22Rv1 (cell line): Measurements from ENCODE around the gene SLC25A21.
"Not testable (repeated sequence)": the region's sequence is repeated elsewhere in the genome, so short reads cannot be mapped to it uniquely, and the experiment has no call there.

Source experiments
- H3K27ac ChIP-seq: fragments of 450-650 bp; 2 replicates; pipeline ENCODE4 v1.5.1; 2017
- ZFX ChIP-seq: fragments of 450-650 bp; IDR thresholded peaks from 2 replicates; pipeline ENCODE4 v1.6.1; 2017; ENCODE audit warnings: antibody characterized with exemption, borderline replicate concordance
- TF ChIP-seq, protein P1 (sequence below): fragments of 450-650 bp; IDR thresholded peaks from 2 replicates; pipeline ENCODE4 v1.5.1; 2017; ENCODE audit warnings: mild to moderate bottlenecking

Gene SLC25A21

DNA sequence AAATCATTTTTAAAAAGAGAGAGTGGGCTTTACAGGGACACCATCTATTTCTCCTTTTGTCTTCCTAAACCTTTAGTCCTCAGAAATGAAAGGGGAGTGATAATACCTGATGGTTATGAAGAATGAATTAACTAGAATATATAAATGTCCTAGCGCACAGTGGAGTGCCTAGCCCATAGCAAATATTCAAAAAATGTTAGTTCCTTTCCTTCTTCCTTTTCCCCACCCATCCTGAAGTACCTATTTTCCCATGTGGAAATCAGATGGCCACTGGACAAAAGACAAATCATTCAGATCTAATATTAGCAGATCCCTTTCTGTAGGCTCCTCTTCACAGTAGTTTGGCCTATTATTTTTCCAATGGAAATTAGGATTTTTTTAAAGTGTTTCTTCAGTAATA lies 90.0 kb downstream of the SLC25A21 start:
- no peak overlapping the region for H3K27ac ChIP-seq
- TF ChIP-seq, protein P1, sequence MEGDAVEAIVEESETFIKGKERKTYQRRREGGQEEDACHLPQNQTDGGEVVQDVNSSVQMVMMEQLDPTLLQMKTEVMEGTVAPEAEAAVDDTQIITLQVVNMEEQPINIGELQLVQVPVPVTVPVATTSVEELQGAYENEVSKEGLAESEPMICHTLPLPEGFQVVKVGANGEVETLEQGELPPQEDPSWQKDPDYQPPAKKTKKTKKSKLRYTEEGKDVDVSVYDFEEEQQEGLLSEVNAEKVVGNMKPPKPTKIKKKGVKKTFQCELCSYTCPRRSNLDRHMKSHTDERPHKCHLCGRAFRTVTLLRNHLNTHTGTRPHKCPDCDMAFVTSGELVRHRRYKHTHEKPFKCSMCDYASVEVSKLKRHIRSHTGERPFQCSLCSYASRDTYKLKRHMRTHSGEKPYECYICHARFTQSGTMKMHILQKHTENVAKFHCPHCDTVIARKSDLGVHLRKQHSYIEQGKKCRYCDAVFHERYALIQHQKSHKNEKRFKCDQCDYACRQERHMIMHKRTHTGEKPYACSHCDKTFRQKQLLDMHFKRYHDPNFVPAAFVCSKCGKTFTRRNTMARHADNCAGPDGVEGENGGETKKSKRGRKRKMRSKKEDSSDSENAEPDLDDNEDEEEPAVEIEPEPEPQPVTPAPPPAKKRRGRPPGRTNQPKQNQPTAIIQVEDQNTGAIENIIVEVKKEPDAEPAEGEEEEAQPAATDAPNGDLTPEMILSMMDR: no peak
- TF ChIP-seq ZFX: no peak

DNA sequence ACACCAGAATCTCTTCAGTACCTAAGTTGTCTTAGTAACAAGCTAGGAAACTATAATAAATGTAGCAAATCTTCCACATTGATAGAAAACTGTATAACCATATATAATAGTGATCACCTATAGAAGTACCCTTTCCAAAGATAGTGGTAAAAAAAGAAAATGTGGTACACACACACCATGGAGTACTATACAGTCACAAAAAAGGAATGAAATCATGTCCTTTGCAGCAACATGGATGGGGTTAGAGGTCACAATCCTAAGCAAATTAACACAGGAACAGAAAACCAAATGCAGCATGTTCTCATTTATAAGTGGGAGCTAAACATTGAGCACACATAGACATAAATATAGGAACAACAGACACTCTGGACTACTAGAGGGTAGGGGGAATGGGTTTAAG lies 90.5 kb downstream of the SLC25A21 start:
- no peak overlapping the region for H3K27ac ChIP-seq

DNA sequence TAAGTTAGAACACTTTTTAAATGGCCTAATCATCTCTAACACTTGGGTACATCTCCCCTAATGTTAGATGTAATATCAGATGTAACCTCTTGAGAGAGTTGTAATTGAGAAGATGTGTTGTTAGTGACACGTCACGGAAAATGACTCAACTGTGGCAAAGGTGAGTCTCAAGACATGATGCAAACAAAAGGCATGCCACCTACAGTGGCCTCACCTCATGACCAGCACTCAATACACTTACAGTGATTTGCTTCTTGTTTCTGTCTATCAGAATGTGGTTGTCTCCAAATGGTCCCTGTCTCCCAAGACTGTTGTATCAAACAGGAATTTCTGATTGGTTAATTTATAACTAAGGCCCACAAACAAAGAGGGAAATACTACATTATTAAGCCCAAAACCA lies 91.2 kb downstream of the SLC25A21 start:
- no peak overlapping the region for H3K27ac ChIP-seq

More for the DNA sequence above, 90.5 kb downstream of the SLC25A21 start:
- TF ChIP-seq, protein P1: no peak

DNA sequence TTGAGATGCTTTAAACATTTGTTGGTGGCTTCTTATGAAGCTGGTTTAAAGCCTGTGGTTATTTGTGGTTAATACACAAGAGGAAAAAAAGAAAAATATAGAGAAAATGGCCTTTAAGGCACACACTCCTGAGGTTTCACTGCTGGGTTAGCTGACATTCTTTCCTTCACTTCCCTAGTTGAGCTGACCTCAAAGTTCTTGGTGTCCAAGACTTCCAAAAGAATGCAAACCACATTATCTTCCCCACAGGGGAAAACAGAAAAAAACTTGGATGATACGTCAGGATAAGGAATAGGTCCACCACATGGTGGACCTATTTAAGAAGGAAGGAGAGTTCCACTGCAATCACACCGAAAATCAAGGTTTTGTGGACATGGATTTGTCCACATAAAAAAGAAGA lies 94.3 kb downstream of the SLC25A21 start:
- H3K27ac ChIP-seq: no peak overlapping the region
- TF ChIP-seq, protein P1: no peak
- TF ChIP-seq ZFX: no peak

More for the DNA sequence above, 91.2 kb downstream of the SLC25A21 start:
- no peak for TF ChIP-seq ZFX
- TF ChIP-seq, protein P1: no peak

DNA sequence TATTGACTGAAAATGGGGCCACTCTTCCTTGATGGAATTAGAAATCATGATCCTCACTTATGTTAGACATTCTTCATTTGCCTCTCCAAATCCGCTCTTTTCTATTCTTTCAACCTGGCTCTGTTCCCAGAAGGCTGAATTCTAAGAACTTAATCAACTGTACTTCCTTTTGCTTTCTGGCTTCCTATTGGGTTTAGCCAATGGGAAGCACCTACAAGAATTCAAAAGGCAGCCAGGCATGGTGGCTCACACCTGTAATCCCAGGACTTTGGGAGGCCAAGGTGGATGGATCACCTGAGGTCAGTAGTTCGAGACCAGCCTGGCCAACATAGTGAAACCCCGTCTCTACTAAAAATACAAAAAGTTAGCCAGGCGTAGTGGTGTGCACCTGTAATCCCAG lies 98.1 kb downstream of the SLC25A21 start:
- H3K27ac ChIP-seq: not testable (repeated sequence)

DNA sequence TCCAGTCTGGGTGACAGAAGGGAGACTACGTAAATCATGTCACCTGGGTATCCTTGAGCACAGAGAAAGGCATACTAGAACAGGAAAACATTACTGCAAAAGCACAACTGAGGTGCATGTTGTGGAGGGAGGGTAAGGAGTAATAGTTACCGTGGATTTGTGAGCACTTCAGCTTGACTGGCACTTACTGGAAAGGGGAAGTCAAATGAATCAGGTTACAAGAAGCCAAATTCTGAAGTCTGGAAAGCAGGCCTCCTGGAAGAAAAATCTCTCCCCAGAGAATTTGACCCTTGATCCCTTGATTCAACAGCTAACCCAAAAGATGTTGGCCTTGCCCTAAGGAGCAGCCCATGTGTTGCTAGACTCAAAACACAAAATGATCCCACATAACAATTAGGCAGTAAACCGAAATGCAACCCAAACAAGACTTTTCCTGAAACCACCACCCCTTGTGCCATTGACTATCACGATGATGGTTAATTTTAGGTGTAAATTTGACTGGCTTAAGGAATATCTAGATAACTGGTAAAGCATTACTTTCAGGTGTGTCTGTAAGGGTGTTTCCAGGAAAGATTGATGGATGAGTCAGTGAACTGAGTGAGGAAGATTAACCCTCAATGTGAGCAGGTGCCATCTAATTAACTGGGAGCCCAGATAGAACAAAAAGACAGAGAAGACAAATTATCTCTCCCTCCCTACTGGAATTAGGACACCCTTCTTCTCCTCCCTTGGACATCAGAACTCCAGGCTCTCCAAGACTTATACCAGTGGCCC lies 108.8 kb downstream of the SLC25A21 start:
- TF ChIP-seq, protein P1: no peak
- TF ChIP-seq ZFX: no peak
- H3K27ac ChIP-seq: no peak overlapping the region

DNA sequence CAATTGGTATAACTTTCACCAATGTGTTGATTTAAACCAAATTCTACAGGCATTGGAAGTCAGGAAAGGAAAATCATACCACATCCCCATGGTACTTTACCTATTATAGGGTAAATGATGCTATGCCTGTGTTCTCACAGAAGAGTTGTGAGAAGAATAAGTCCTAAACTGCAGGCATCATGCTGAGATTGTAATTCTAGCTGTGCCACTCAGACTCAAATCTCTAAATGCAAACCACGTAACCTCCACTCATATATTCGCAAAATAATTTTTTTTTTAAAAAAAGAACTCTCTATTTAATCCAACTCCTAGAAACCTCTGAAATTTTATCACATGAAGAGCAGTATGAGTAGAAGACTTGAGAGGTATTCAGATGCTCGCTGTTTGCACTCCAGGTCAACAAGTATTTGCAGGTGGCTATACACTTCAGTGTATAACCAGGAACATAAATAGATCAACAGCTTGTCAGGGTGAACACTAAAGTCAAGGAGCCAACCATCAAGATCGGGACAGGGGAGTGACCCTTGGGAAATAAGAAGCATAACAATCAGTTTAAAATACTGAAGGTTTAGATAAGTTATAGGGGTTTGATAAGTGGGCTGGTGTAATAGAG lies 110.1 kb downstream of the SLC25A21 start:
- TF ChIP-seq, protein P1: no peak
- TF ChIP-seq ZFX: no peak

More for the DNA sequence above, 110.1 kb downstream of the SLC25A21 start:
- no peak overlapping the region for H3K27ac ChIP-seq
